ENCODE data around the gene CFAP119.

DNA sequence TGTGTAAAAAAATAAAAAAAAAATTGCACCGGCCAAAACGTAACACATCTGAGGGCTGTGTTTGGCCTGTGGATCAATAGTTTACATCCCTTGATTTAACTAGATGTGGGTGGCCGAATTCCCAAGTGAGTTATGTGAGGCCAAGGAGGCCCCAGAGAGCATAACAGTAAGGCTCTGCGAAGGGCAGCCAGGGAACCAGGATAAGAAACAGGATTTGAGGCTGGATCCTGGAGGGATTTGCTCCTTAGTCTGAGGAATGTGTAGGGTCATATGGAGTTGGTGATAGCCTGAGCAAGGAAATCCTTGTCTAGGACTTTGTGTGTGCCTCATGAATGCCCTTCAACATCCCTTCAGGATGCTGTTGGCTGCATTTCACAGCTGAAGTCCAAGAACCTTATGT, 11.7 kb downstream of the CFAP119 start:
- TF ChIP-seq CTCF (IDR thresholded peaks at IDR 0.05; ENCODE audit: control extremely low read depth in 1 of 3, insufficient read depth in 1 of 3, low read depth in 1 of 3, low read length in 3 of 3) (no peak), TAF1 (IDR thresholded peaks at IDR 0.05; ENCODE audit: low read depth, low read length) (no peak), ZNF274 (IDR thresholded peaks at IDR 0.05; ENCODE audit: borderline replicate concordance, extremely low read depth, low read length) (no peak), RFX5 (IDR thresholded peaks at IDR 0.05; ENCODE audit: borderline replicate concordance, low read depth, low read length) (no peak), CEBPB (IDR thresholded peaks at IDR 0.05; ENCODE audit: low read depth, low read length) (no peak), POLR2A (IDR thresholded peaks at IDR 0.05; ENCODE audit: control extremely low read depth in 1 of 2, low read depth in 2 of 2, low read length in 2 of 2) (no peak), TBP (IDR thresholded peaks at IDR 0.05; ENCODE audit: low read depth, low read length) (no peak)

Measured in H1 (cell line).